ENCODE results near the gene USF1.

DNA sequence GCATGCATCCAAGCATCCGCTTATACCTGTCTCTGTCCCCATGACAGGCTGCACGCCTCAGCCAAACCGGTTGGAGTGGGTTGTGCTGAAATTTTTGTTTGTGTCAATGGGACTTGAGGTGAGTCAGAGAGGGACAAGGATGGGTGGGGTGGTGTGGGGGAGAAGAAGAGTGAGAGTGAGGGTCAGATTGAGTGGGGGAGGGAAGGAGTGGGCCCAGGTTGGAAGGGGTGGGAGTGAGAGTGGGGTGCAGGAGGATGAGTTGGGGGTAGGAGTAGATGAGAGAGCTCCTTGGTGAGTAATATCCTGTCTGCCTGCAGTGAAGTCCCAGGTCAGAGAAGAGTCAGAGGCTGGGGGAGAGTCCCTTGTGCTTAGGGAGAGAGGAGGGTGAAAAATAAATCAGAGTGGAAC, 46.8 kb upstream of the USF1 start:
- TF ChIP-seq, protein P1, sequence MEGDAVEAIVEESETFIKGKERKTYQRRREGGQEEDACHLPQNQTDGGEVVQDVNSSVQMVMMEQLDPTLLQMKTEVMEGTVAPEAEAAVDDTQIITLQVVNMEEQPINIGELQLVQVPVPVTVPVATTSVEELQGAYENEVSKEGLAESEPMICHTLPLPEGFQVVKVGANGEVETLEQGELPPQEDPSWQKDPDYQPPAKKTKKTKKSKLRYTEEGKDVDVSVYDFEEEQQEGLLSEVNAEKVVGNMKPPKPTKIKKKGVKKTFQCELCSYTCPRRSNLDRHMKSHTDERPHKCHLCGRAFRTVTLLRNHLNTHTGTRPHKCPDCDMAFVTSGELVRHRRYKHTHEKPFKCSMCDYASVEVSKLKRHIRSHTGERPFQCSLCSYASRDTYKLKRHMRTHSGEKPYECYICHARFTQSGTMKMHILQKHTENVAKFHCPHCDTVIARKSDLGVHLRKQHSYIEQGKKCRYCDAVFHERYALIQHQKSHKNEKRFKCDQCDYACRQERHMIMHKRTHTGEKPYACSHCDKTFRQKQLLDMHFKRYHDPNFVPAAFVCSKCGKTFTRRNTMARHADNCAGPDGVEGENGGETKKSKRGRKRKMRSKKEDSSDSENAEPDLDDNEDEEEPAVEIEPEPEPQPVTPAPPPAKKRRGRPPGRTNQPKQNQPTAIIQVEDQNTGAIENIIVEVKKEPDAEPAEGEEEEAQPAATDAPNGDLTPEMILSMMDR (conservative IDR thresholded peaks at IDR 0.05; ENCODE audit: low read length), result no peak
- TF ChIP-seq EZH2phosphoT487 (IDR thresholded peaks at IDR 0.05; ENCODE audit: borderline replicate concordance, low read depth, low read length), result no peak
